Measurements from ENCODE around the gene HERPUD1.

GRCh38 chr16:56927471-56927870, 4.5 kb upstream of the HERPUD1 start:
- TF ChIP-seq CTCF (conservative IDR thresholded peaks at IDR 0.05; ENCODE audit: low read length) (no peak), EZH2phosphoT487 (IDR thresholded peaks at IDR 0.05; ENCODE audit: borderline replicate concordance) (no peak)
